Measurements from ENCODE around the gene RNF31.

The RNF31 gene

GRCh38 chr14:24138396-24139271, 8.7 kb upstream of the RNF31 start:
- no peak for FAIRE-seq

GRCh38 chr14:24139272-24139934, 7.9 kb upstream of the RNF31 start:
- no peak for FAIRE-seq

GRCh38 chr14:24141097-24141880, 6.0 kb upstream of the RNF31 start, which contains the start of gene EMC9:
EMC9 (minus strand) TSS chr14:24141591; CDS start chr14:24141304, 287 bp downstream.
- peak; percentile 70 for FAIRE-seq

- no peak for FAIRE-seq
Observed at GRCh38 chr14:24143511-24143910, 3.8 kb upstream of the RNF31 start.

- FAIRE-seq = no peak
Observed at GRCh38 chr14:24144451-24144850, 2.8 kb upstream of the RNF31 start.

GRCh38 chr14:24145219-24145618, 2.1 kb upstream of the RNF31 start:
- FAIRE-seq = no peak

GRCh38 chr14:24145690-24146452, 1.4 kb upstream of the RNF31 start:
- FAIRE-seq = no peak

- FAIRE-seq = no peak
Observed at GRCh38 chr14:24146453-24146977, 783 bp upstream of the RNF31 start, which contains the start of gene PSME2. PSME2 (minus strand) TSS chr14:24146610; CDS start chr14:24146581, 29 bp downstream.

GRCh38 chr14:24147761-24148428, 597 bp downstream of the RNF31 start:
- no peak for FAIRE-seq

GRCh38 chr14:24149302-24149969, 2.1 kb downstream of the RNF31 start:
- no peak for FAIRE-seq

GRCh38 chr14:24150061-24150460, 2.8 kb downstream of the RNF31 start:
- no peak for FAIRE-seq

- FAIRE-seq = no peak
Observed at GRCh38 chr14:24150567-24150966, 3.3 kb downstream of the RNF31 start.

GRCh38 chr14:24150993-24151392, 3.7 kb downstream of the RNF31 start:
- FAIRE-seq = no peak

- FAIRE-seq = no peak
Observed at GRCh38 chr14:24151404-24152080, 4.2 kb downstream of the RNF31 start.

GRCh38 chr14:24155100-24155499, 7.8 kb downstream of the RNF31 start:
- FAIRE-seq = no peak

- no peak for FAIRE-seq
Observed at GRCh38 chr14:24156840-24157239, 9.5 kb downstream of the RNF31 start.

GRCh38 chr14:24157331-24157730, 10.0 kb downstream of the RNF31 start:
- no peak for FAIRE-seq

GRCh38 chr14:24159777-24160498, 12.6 kb downstream of the RNF31 start:
- FAIRE-seq = no peak

- FAIRE-seq = no peak
Observed at GRCh38 chr14:24160499-24160849, 13.2 kb downstream of the RNF31 start.
